ENCODE measurements around the gene UBXN11. TPM values are rescaled to one million over a fixed set of nuclear protein-coding genes. Genes with fewer than 3 reads are reported as not detected.
"Not testable (repeated sequence)": the region's sequence is repeated elsewhere in the genome, so short reads cannot be mapped to it uniquely, and the experiment has no call there.

UBXN11 gene
- total and polyA plus RNA-seq, 5 donors = 13.3 to 18.5 (median 13.9) TPM

DNA sequence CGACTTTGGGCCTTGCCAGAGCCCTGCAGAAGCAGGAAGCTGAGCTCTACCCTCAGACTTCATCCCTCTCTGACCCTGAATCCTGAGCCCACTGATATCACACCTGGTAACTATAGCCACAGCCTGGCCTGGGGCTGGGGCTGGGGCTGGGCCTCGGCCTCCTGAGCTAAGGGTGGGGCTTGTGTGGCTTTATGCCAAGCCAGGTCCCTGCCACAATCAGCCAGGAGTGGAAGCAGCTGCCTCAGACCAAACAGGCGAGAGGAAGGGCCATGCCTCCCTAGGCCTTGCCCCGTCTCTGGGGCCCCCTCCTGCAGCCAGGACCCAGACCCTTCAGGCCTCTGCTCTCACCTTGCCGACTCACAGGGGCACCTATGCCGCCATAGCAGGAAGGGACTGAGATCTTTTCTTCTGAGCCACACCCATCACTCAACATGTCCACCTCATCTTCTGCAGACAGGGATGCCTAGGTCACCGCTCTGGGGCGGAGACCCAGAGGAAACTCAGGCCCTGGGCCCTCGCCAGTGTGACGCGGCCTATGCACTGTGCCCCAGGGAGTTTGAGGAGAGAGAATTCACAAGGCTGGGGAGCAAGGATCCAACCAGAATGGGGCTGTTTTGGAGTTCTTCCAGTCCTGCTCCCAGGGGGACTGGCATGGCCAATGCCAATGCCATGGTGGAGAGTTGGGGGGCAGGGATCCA is 5.7 kb downstream of the UBXN11 start:
- peak in 2 of 3 donors; percentile 45 to 54 for DNase-seq
- H3K4me3 ChIP-seq (ENCODE audit: low read length) = no peak overlapping the region
- 89% methylated on average over 11 of the region's 11 CpGs for WGBS
- no peaks in the 10 kb centered on the region for H3K4me1 ChIP-seq (ENCODE audit: control insufficient read depth, insufficient read depth, low read length)
- no peaks in the 10 kb centered on the region for H3K9me3 ChIP-seq (ENCODE audit: control insufficient read depth, low read length)
- no peak overlapping the region for H3K27ac ChIP-seq (ENCODE audit: low read length)
- no peak for ATAC-seq
- intact Hi-C loops (cut with DNase I) = no loop called here
- no peaks in the 10 kb centered on the region for H3K27me3 ChIP-seq (ENCODE audit: control insufficient read depth, insufficient read depth)

- H3K4me1 ChIP-seq (ENCODE audit: control insufficient read depth, insufficient read depth, low read length) = no peaks in the 10 kb centered on the region
- no peaks in the 10 kb centered on the region for H3K27me3 ChIP-seq (ENCODE audit: control insufficient read depth, insufficient read depth)
- ATAC-seq (no peak), DNase-seq (peak in 1 of 3 donors; percentile 17)
- intact Hi-C loops (cut with DNase I) = no loop called here
- no peak overlapping the region for H3K27ac ChIP-seq (ENCODE audit: low read length)
- 72% methylated on average over 6 of the region's 6 CpGs for WGBS
- H3K9me3 ChIP-seq (ENCODE audit: control insufficient read depth, low read length) = no peaks in the 10 kb centered on the region
- no peak overlapping the region for H3K4me3 ChIP-seq (ENCODE audit: low read length)
Observed at GRCh38 chr1:26297791-26298124, 8.7 kb downstream of the UBXN11 start.

- Histone ChIP-seq H3K4me3 (ENCODE audit: low read length) (no peak overlapping the region), H3K4me1 (ENCODE audit: control insufficient read depth, insufficient read depth, low read length) (no peaks in the 10 kb centered on the region), H3K27ac (ENCODE audit: low read length) (no peak overlapping the region), H3K9me3 (ENCODE audit: control insufficient read depth, low read length) (no peaks in the 10 kb centered on the region), H3K27me3 (ENCODE audit: control insufficient read depth, insufficient read depth) (no peaks in the 10 kb centered on the region)
- WGBS = 91% methylated on average over 12 of the region's 12 CpGs
- no peak for ATAC-seq
- intact Hi-C loops (cut with DNase I) = no loop called here
- DNase-seq = peak in 1 of 3 donors; percentile 13
Observed at GRCh38 chr1:26297057-26297790, 9.2 kb downstream of the UBXN11 start.

- ATAC-seq (no peak), DNase-seq (peak in 1 of 3 donors; percentile 19)
- Histone ChIP-seq H3K27ac (ENCODE audit: low read length) (no peak overlapping the region), H3K4me1 (ENCODE audit: control insufficient read depth, insufficient read depth, low read length) (no peaks in the 10 kb centered on the region), H3K9me3 (ENCODE audit: control insufficient read depth, low read length) (no peaks in the 10 kb centered on the region), H3K4me3 (ENCODE audit: low read length) (no peak overlapping the region), H3K27me3 (ENCODE audit: control insufficient read depth, insufficient read depth) (no peaks in the 10 kb centered on the region)
- intact Hi-C loops (cut with DNase I) = no loop called here
- 91% methylated on average over 16 of the region's 16 CpGs for WGBS
Observed at GRCh38 chr1:26296340-26297056, 9.9 kb downstream of the UBXN11 start.

- Histone ChIP-seq H3K4me3 (ENCODE audit: low read length) (no peak overlapping the region), H3K4me1 (ENCODE audit: control insufficient read depth, insufficient read depth, low read length) (no peaks in the 10 kb centered on the region), H3K9me3 (ENCODE audit: control insufficient read depth, low read length) (no peaks in the 10 kb centered on the region), H3K27me3 (ENCODE audit: control insufficient read depth, insufficient read depth) (no peaks in the 10 kb centered on the region), H3K27ac (ENCODE audit: low read length) (no peak overlapping the region)
- intact Hi-C loops (cut with DNase I) = no loop called here
- DNase-seq (peak in 1 of 3 donors; percentile 41), ATAC-seq (no peak)
- WGBS = 88% methylated on average over 22 of the region's 22 CpGs
Observed at GRCh38 chr1:26295194-26296138, 11.0 kb downstream of the UBXN11 start.

GRCh38 chr1:26293911-26294463 is 12.4 kb downstream of the UBXN11 start:
- WGBS = 85% methylated on average over 11 of the region's 11 CpGs
- peak in 1 of 3 donors; percentile 16 for DNase-seq
- H3K4me1 ChIP-seq (ENCODE audit: control insufficient read depth, insufficient read depth, low read length) = no peaks in the 10 kb centered on the region
- intact Hi-C loops (cut with DNase I) = no loop called here
- H3K27me3 ChIP-seq (ENCODE audit: control insufficient read depth, insufficient read depth) = no peaks in the 10 kb centered on the region
- ATAC-seq = no peak
- H3K9me3 ChIP-seq (ENCODE audit: control insufficient read depth, low read length) = no peaks in the 10 kb centered on the region
- H3K4me3 ChIP-seq (ENCODE audit: low read length) = no peak overlapping the region
- no peak overlapping the region for H3K27ac ChIP-seq (ENCODE audit: low read length)

- ATAC-seq; H3K4me3 ChIP-seq (ENCODE audit: low read length); H3K9me3 ChIP-seq (ENCODE audit: control insufficient read depth, low read length); H3K27ac ChIP-seq (ENCODE audit: low read length); DNase-seq; intact Hi-C loops (cut with DNase I); H3K4me1 ChIP-seq (ENCODE audit: control insufficient read depth, insufficient read depth, low read length); H3K27me3 ChIP-seq (ENCODE audit: control insufficient read depth, insufficient read depth): not testable (repeated sequence)
- 91% methylated on average over 5 of the region's 5 CpGs for WGBS
Observed at GRCh38 chr1:26292735-26293134, 13.7 kb downstream of the UBXN11 start.

DNA sequence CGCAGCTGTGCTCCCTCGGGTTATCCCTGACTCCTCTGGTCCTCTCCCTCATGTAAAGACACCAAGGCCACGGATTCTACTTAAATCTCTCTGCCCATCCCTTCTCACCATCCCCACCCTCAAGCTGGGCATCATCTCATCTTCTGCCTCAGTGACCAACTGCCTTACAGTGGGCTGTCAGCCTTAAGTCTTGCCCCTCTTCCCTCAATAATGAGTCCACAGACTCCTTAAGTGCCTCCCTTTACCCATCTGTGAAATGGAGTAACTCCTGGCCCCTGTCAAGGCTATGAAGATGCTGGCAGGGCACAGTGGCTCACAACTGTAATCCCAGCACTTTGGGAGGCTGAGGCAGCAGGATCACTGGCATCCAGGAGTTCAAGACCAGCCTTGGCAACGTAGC is 14.5 kb downstream of the UBXN11 start:
- intact Hi-C loops (cut with DNase I) = no loop called here
- no peak for ATAC-seq
- Histone ChIP-seq H3K9me3 (ENCODE audit: control insufficient read depth, low read length) (no peaks in the 10 kb centered on the region), H3K4me1 (ENCODE audit: control insufficient read depth, insufficient read depth, low read length) (no peaks in the 10 kb centered on the region), H3K27me3 (ENCODE audit: control insufficient read depth, insufficient read depth) (no peaks in the 10 kb centered on the region), H3K27ac (ENCODE audit: low read length) (no peak overlapping the region), H3K4me3 (ENCODE audit: low read length) (no peak overlapping the region)
- 94% methylated on average over 4 of the region's 4 CpGs for WGBS
- no peak for DNase-seq

GRCh38 chr1:26291433-26291832 is 15.0 kb downstream of the UBXN11 start:
- H3K4me1 ChIP-seq (ENCODE audit: control insufficient read depth, insufficient read depth, low read length) = no peaks in the 10 kb centered on the region
- no peak overlapping the region for H3K27ac ChIP-seq (ENCODE audit: low read length)
- intact Hi-C loops (cut with DNase I) = no loop called here
- WGBS = 91% methylated on average over 3 of the region's 3 CpGs
- DNase-seq (peak in 1 of 3 donors; percentile 35), ATAC-seq (no peak)
- H3K27me3 ChIP-seq (ENCODE audit: control insufficient read depth, insufficient read depth) = no peaks in the 10 kb centered on the region
- H3K4me3 ChIP-seq (ENCODE audit: low read length) = no peak overlapping the region
- H3K9me3 ChIP-seq (ENCODE audit: control insufficient read depth, low read length) = no peaks in the 10 kb centered on the region

DNA sequence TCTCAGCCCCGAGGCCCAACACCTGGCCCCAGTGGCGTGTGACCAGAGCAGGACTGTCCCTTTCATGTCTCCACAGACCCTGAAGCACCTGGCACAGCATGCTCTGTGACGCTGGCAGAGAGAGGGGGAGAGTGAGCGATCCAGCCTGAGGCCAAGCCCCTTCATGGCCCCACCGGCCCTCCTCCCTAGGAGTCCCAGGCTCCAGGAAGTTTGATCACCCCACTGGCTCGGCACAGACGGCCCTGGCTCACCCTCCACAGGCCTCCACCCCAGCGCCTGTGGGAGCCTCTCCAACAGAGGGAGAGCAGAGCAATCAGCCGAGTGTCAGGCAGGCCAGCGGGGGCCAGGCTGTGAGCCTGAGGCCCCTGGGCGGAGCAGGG is 15.6 kb downstream of the UBXN11 start:
- DNase-seq (peak in 2 of 3 donors; percentile 73), ATAC-seq (peak; percentile 6 to 12)

More for the DNA sequence above, 15.6 kb downstream of the UBXN11 start:
- WGBS = 66% methylated on average over 11 of the region's 11 CpGs
- Histone ChIP-seq H3K4me3 (ENCODE audit: low read length) (no peak overlapping the region), H3K27ac (ENCODE audit: low read length) (no peak overlapping the region), H3K27me3 (ENCODE audit: control insufficient read depth, insufficient read depth) (no peaks in the 10 kb centered on the region), H3K9me3 (ENCODE audit: control insufficient read depth, low read length) (no peaks in the 10 kb centered on the region), H3K4me1 (ENCODE audit: control insufficient read depth, insufficient read depth, low read length) (no peaks in the 10 kb centered on the region)
- intact Hi-C loops (cut with DNase I) = no loop called here
